ENCODE measurements around the gene PRPF39. TPM values are rescaled to one million over a fixed set of nuclear protein-coding genes. Genes with fewer than 3 reads are reported as not detected.

Gene PRPF39
- total RNA-seq, 1 donor from 2014 or later = 29.7 TPM

- intact Hi-C loops (cut with DNase I) = no loop called here
- H3K4me3 ChIP-seq = no peak overlapping the region
- no peaks in the 10 kb centered on the region for H3K4me1 ChIP-seq
Measured at GRCh38 chr14:45149602-45150001, 65.7 kb downstream of the PRPF39 start.

GRCh38 chr14:45150386-45150890 lies 66.5 kb downstream of the PRPF39 start:
- H3K4me1 ChIP-seq = no peaks in the 10 kb centered on the region
- no peaks in the 10 kb centered on the region for H3K9me3 ChIP-seq
- intact Hi-C loops (cut with DNase I) = no loop called here
- no peak overlapping the region for H3K4me3 ChIP-seq
- H3K36me3 ChIP-seq = no peaks in the 10 kb centered on the region
- TF ChIP-seq POLR2AphosphoS5 (IDR thresholded peaks at IDR 0.05; ENCODE audit: insufficient read depth in 1 of 2, low read depth in 1 of 2) (no peak), POLR2A (IDR thresholded peaks at IDR 0.05) (no peak), CTCF (IDR thresholded peaks at IDR 0.05) (no peak)
- H3K27me3 ChIP-seq = no peaks in the 10 kb centered on the region
- no peak overlapping the region for H3K27ac ChIP-seq
- DNase-seq (ENCODE audit: extremely low spot score in 2 of 2) = no peak

More at GRCh38 chr14:45149602-45150001, 65.7 kb downstream of the PRPF39 start:
- TF ChIP-seq CTCF (IDR thresholded peaks at IDR 0.05) (no peak), POLR2AphosphoS5 (IDR thresholded peaks at IDR 0.05; ENCODE audit: insufficient read depth in 1 of 2, low read depth in 1 of 2) (no peak), POLR2A (IDR thresholded peaks at IDR 0.05) (no peak)
- H3K27ac ChIP-seq = no peak overlapping the region
- H3K9me3 ChIP-seq = no peaks in the 10 kb centered on the region
- no peaks in the 10 kb centered on the region for H3K27me3 ChIP-seq
- no peaks in the 10 kb centered on the region for H3K36me3 ChIP-seq
- DNase-seq (ENCODE audit: extremely low spot score in 2 of 2) = no peak

GRCh38 chr14:45156067-45156466 lies 72.2 kb downstream of the PRPF39 start:
- Histone ChIP-seq H3K27me3 (no peaks in the 10 kb centered on the region), H3K4me1 (no peaks in the 10 kb centered on the region), H3K4me3 (no peak overlapping the region), H3K36me3 (no peaks in the 10 kb centered on the region), H3K9me3 (no peaks in the 10 kb centered on the region), H3K27ac (no peak overlapping the region)
- no peak for DNase-seq (ENCODE audit: extremely low spot score in 2 of 2)
- intact Hi-C loops (cut with DNase I) = no loop called here
- TF ChIP-seq POLR2AphosphoS5 (IDR thresholded peaks at IDR 0.05; ENCODE audit: insufficient read depth in 1 of 2, low read depth in 1 of 2) = no peak
- no peak for TF ChIP-seq POLR2A (IDR thresholded peaks at IDR 0.05)
- TF ChIP-seq CTCF (IDR thresholded peaks at IDR 0.05) = no peak

Small RNAs within 50 kb of the gene (small RNA-seq; reads per million reads assigned to genes)
- gene RF00151 (not detected), gene SNORD127 (7,506 reads per million, percentile 100 among the genes with 10 or more reads in this experiment)

Other genes starting within 250 kb of the PRPF39 start
- gene KLHL28, start 122.2 kb upstream of the PRPF39 start, total RNA-seq = 12.8 TPM
- 13.0 TPM for gene TOGARAM1, start 121.9 kb upstream of the PRPF39 start, total RNA-seq
- gene FKBP3, start 50.4 kb downstream of the PRPF39 start, total RNA-seq = 37.1 TPM
- 2.9 TPM for gene FANCM, start 51.8 kb downstream of the PRPF39 start, total RNA-seq
- 18.7 TPM for gene MIS18BP1, start 169.1 kb downstream of the PRPF39 start, total RNA-seq